Transverse colon (tissue), 4 donors: Measurements from ENCODE around the gene INO80D.

Experiments used
- POLR2A ChIP-seq: fragments of 450-650 bp; IDR thresholded peaks from one replicate; pipeline ENCODE4 v1.6.1; 2016; ENCODE audit warnings: antibody characterized with exemption, mild to moderate bottlenecking, moderate library complexity
- POLR2AphosphoS5 ChIP-seq, 3 donors: sonication (generic); formaldehyde crosslinking; IDR thresholded peaks; one replicate each; pipeline ENCODE4 v1.6.1; 2016; ENCODE audit warnings: antibody characterized with exemption in 3 of 3
- TF ChIP-seq, protein P1 (sequence below), 5 experiments: fragments of 200-600 bp in 3 of 5; fragments of 450-650 bp in 2 of 5; sonication (generic) in 3 of 5; IDR thresholded peaks; 1 replicate in 2 of 5; 2 replicates in 3 of 5; pipeline ENCODE4 v1.5.1; 2016 to 2017; ENCODE audit warnings: antibody characterized with exemption in 5 of 5, inconsistent platforms in 3 of 5, mild to moderate bottlenecking in 2 of 5, moderate library complexity in 1 of 5

DNA sequence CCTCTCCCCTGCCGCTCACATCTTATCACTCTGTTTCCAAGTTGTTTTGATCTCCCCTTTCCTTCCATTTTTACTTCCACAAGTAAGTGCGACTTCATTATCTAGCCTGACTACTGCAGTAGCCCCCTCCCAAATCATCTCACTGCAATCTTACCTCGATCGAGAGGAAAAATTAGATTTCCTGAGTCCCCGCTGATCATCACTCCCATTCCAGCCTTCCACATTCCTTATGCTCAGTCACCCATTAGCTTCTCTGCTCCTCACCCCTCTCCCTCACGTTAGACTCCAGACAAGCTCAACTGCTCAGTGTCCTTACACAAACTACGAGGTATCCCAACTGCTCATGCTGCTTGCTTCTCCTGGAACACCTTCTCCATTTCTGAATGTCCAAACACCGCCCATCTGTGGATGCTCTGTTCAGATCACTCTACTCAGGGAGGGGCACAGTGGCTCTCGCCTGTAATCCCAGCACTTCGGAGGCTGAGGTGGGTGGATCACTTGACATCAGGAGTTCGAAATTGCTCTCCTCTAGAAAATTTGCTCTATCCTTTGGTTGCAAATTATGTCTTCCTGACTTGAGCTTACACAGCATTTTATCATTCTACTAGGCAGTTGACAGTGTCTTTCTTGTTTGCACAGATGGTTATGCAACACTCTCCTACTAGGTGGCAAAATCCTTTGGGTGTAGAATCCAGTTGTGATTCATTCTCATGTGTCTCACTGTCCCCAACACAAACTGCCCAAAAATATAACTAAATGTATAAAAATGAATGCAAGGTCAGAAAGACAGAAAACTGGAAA, 96.5 kb downstream of the INO80D start:
- TF ChIP-seq, protein P1, sequence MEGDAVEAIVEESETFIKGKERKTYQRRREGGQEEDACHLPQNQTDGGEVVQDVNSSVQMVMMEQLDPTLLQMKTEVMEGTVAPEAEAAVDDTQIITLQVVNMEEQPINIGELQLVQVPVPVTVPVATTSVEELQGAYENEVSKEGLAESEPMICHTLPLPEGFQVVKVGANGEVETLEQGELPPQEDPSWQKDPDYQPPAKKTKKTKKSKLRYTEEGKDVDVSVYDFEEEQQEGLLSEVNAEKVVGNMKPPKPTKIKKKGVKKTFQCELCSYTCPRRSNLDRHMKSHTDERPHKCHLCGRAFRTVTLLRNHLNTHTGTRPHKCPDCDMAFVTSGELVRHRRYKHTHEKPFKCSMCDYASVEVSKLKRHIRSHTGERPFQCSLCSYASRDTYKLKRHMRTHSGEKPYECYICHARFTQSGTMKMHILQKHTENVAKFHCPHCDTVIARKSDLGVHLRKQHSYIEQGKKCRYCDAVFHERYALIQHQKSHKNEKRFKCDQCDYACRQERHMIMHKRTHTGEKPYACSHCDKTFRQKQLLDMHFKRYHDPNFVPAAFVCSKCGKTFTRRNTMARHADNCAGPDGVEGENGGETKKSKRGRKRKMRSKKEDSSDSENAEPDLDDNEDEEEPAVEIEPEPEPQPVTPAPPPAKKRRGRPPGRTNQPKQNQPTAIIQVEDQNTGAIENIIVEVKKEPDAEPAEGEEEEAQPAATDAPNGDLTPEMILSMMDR (IDR thresholded peaks at IDR 0.05) = no peak
- no peak for TF ChIP-seq POLR2A
- no peak for TF ChIP-seq POLR2AphosphoS5 (IDR thresholded peaks at IDR 0.05)
